G401.6 (cell line): ENCODE results near the gene DOP1B.

Experiments
- FAIRE-seq: peaks from 2 replicates; lab custom pipeline; 2012; peaks lifted over from hg19 to GRCh38; lab: Jason Lieb, UNC

Gene DOP1B

DNA sequence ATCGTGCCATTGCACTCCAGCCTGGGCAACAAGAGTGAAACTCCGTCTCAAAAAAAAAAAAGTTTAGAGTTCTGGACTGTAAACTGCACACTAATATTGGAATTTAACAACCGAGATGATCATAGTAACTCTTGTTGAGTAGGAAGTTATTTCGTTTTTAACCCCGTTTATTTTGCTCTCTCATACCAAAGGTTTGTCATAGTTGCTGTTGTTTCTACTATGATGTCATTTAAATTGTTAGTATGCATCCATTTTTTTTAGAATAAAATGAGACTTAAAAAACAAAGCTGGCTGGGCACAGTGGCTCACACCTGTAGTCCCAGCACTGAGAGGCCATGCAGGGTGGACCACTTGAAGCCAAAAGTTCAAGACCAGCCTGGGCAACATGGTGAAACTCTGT is 49.3 kb downstream of the DOP1B start:
- FAIRE-seq = no peak
